IPS-15b (cell line): ENCODE data around the gene ACP3.
"Not testable (repeated sequence)": the region's sequence is repeated elsewhere in the genome, so short reads cannot be mapped to it uniquely, and the experiment has no call there.

Experiments used
- H3K27me3 ChIP-seq: one replicate; pipeline ENCODE4 v1.6.1; 2013; ENCODE audit warnings: low read length; ENCODE audit not compliant: control insufficient read depth, insufficient read depth
- H3K36me3 ChIP-seq: one replicate; pipeline ENCODE4 v1.6.1; 2013; ENCODE audit warnings: low read length; ENCODE audit not compliant: control insufficient read depth, insufficient read depth
- H3K4me1 ChIP-seq: one replicate; pipeline ENCODE4 v1.6.1; 2013; ENCODE audit warnings: mild to moderate bottlenecking, low read length; ENCODE audit not compliant: control insufficient read depth, insufficient read depth
- H3K4me3 ChIP-seq: one replicate; pipeline ENCODE4 v1.5.1; 2013; ENCODE audit warnings: low read depth, low read length
- H3K9ac ChIP-seq: one replicate; pipeline ENCODE4 v1.6.1; 2013; ENCODE audit warnings: low read depth, mild to moderate bottlenecking, low read length
- H3K9me3 ChIP-seq: one replicate; pipeline ENCODE4 v1.6.1; 2013; ENCODE audit warnings: mild to moderate bottlenecking, low read length; ENCODE audit not compliant: control insufficient read depth, insufficient read depth

ACP3 gene

DNA sequence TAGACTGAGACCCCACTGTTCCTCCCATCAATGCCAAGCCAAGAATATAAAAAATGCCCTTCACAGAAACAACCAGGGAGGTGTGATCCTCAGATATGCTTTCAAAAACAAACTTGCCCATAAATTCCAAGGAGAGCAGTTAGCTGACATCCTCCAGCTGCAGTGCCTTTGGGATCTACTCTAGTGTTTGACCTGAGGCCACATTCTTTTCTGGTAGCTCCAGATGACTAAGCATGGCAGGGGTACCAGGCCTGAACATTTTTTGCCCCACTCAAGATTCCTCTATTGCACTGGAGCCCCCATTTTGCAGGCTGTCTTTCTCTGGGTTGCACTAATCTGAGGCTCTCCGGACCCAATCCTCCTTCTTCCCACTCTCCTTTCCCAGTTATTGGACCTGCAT is 27.9 kb upstream of the ACP3 start:
- Histone ChIP-seq H3K4me1 (peaks cover 19% of the 10 kb centered on the region), H3K9ac (no peak overlapping the region), H3K36me3 (no peaks in the 10 kb centered on the region), H3K4me3 (no peak overlapping the region), H3K27me3 (no peaks in the 10 kb centered on the region), H3K9me3 (no peaks in the 10 kb centered on the region)

GRCh38 chr3:132290833-132291232 is 26.4 kb upstream of the ACP3 start:
- Histone ChIP-seq H3K4me1 (peaks cover 8% of the 10 kb centered on the region), H3K4me3 (no peak overlapping the region)

DNA sequence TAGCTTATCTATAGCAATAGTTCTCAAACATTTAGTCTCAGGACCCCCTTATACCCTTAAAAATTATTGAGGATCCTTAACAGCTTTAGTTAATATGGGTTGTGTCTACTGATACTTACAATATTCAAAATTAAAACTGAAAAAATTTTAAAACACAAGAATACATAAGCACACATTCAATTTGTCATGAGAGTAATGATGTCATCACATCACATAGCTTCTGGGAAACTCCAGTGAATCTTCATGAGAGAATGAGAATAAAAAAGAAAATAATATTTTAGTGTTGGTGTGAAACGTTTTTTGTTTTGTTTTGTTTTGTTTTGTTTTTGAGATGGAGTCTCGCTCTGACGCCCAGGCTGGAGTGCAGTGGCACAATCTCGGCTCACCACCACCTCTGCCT is 25.2 kb upstream of the ACP3 start:
- peaks cover 2% of the 10 kb centered on the region for H3K4me1 ChIP-seq
- H3K9me3 ChIP-seq, result no peaks in the 10 kb centered on the region
- no peak overlapping the region for H3K9ac ChIP-seq
- no peaks in the 10 kb centered on the region for H3K36me3 ChIP-seq
- H3K27me3 ChIP-seq, result no peaks in the 10 kb centered on the region
- no peak overlapping the region for H3K4me3 ChIP-seq

More at GRCh38 chr3:132290833-132291232, 26.4 kb upstream of the ACP3 start:
- Histone ChIP-seq H3K27me3 (no peaks in the 10 kb centered on the region), H3K9ac (no peak overlapping the region), H3K36me3 (no peaks in the 10 kb centered on the region), H3K9me3 (no peaks in the 10 kb centered on the region)

DNA sequence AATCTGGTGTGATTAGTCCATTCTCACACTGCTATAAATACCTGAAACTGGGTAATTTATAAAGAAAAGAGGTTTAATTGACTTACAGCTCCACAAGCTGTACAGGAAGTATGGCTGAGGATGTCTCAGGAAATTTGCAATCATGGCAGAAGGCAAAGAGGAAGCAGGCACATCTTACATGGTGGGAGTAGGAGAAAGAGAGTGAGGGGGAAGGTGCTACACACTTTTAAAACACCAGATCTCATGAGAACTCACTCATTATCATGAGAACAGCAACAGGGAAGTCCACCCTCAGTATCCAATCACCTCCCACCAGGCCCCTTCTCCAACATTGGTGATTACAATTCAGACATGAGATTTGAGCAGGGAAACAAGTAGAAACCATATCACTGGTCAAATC is 24.0 kb upstream of the ACP3 start:
- no peaks in the 10 kb centered on the region for H3K9me3 ChIP-seq
- H3K27me3 ChIP-seq, result no peaks in the 10 kb centered on the region
- H3K9ac ChIP-seq, result no peak overlapping the region
- H3K4me3 ChIP-seq, result no peak overlapping the region
- no peaks in the 10 kb centered on the region for H3K36me3 ChIP-seq
- no peaks in the 10 kb centered on the region for H3K4me1 ChIP-seq

GRCh38 chr3:132294906-132295305 is 22.3 kb upstream of the ACP3 start:
- Histone ChIP-seq H3K36me3 (no peaks in the 10 kb centered on the region), H3K9me3 (no peaks in the 10 kb centered on the region), H3K4me1 (no peaks in the 10 kb centered on the region), H3K27me3 (no peaks in the 10 kb centered on the region), H3K4me3 (no peak overlapping the region), H3K9ac (no peak overlapping the region)

DNA sequence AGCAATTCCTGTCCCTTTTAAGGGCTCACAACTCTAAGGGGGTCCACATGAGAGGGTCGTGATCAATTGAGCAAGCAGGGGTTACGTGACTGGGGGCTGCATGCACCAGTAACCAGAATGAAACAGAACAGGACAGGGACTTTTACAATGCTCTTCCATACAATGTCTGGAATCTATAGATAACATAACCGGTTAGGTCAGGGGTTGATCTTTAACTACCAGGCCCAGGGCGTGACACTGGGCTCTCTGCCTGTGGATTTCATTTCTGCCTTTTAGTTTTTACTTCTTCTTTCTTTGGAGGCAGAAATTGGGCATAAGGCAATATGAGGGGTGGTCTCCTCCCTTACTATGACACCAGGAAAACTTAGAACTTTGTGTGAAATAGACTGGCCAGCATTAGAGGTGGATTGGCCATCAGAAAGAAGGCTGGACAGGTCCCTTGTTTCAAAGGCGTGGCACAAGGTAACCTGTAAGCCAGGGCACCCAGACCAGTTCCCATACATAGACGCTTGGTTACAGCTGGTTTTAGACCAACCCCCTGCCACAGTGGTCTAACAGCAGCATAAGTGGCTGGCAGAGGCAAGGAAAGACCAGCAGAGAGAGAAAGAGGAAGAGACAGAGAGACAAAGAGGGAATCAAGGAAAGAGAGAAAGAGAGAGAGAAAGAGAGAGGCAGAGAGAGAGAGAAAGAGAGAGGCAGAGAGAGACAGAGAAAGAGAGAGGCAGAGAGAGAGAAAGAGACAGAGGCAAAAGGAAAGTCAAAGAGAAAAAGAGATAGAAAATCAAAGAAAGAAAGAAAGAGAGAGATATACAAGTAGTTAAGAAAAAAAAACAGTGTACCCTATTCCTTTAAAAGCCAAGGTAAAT is 13.6 kb upstream of the ACP3 start:
- not testable (repeated sequence) for H3K27me3 ChIP-seq, H3K9me3 ChIP-seq, H3K4me1 ChIP-seq, H3K9ac ChIP-seq, H3K36me3 ChIP-seq, H3K4me3 ChIP-seq

GRCh38 chr3:132304351-132304750 is 12.9 kb upstream of the ACP3 start:
- H3K9ac ChIP-seq, H3K4me3 ChIP-seq, H3K4me1 ChIP-seq, H3K9me3 ChIP-seq, H3K36me3 ChIP-seq, H3K27me3 ChIP-seq: not testable (repeated sequence)

GRCh38 chr3:132310057-132310456 is 7.2 kb upstream of the ACP3 start:
- not testable (repeated sequence) for H3K36me3 ChIP-seq, H3K4me3 ChIP-seq, H3K27me3 ChIP-seq, H3K4me1 ChIP-seq, H3K9me3 ChIP-seq, H3K9ac ChIP-seq

- no peak overlapping the region for H3K4me3 ChIP-seq
- no peaks in the 10 kb centered on the region for H3K9me3 ChIP-seq
- H3K36me3 ChIP-seq, result no peaks in the 10 kb centered on the region
- no peak overlapping the region for H3K9ac ChIP-seq
- H3K27me3 ChIP-seq, result no peaks in the 10 kb centered on the region
- H3K4me1 ChIP-seq, result no peaks in the 10 kb centered on the region
Observed at GRCh38 chr3:132311316-132311715, 5.9 kb upstream of the ACP3 start.

DNA sequence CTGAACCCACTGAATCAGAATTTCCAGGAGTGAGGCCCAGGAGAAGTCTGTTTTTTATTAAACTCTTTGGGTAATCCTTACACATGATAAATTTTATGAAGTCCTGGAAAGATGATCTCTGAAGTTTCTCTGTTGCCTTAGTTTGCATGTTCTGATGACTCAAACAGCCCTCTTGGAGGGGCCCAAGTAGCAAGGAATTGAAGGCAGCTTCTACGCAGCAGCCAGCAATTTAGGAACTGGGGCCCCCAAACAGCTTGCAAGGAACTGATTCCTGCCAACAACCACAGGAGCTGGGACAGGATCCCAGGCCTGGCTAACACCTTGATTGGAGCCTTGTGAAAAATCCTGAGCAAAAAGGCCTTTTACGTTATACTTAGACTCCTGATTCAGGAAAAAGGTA is 5.4 kb upstream of the ACP3 start:
- H3K27me3 ChIP-seq, result no peaks in the 10 kb centered on the region
- no peaks in the 10 kb centered on the region for H3K36me3 ChIP-seq
- no peak overlapping the region for H3K9ac ChIP-seq
- no peaks in the 10 kb centered on the region for H3K9me3 ChIP-seq
- H3K4me3 ChIP-seq, result no peak overlapping the region
- no peaks in the 10 kb centered on the region for H3K4me1 ChIP-seq

GRCh38 chr3:132315851-132316250 is 1.4 kb upstream of the ACP3 start:
- no peak overlapping the region for H3K4me3 ChIP-seq
- H3K27me3 ChIP-seq, result no peaks in the 10 kb centered on the region
- no peak overlapping the region for H3K9ac ChIP-seq
- H3K9me3 ChIP-seq, result no peaks in the 10 kb centered on the region
- peaks cover 12% of the 10 kb centered on the region for H3K4me1 ChIP-seq
- no peaks in the 10 kb centered on the region for H3K36me3 ChIP-seq

GRCh38 chr3:132318451-132318850 is 1.2 kb downstream of the ACP3 start:
- no peaks in the 10 kb centered on the region for H3K27me3 ChIP-seq
- no peaks in the 10 kb centered on the region for H3K36me3 ChIP-seq
- H3K4me3 ChIP-seq, result no peak overlapping the region
- no peak overlapping the region for H3K9ac ChIP-seq
- H3K9me3 ChIP-seq, result no peaks in the 10 kb centered on the region
- peaks cover 12% of the 10 kb centered on the region for H3K4me1 ChIP-seq
